ENCODE results near the gene PLCB3. TPM values are rescaled to one million over a fixed set of nuclear protein-coding genes. Genes with fewer than 3 reads are reported as not detected.

The PLCB3 gene
- total and polyA plus RNA-seq, 2 of the 13 experiments (the other 11 are each of a cell fraction or from before 2014, with no cell fraction given): 7.5 to 13.8 TPM

DNA sequence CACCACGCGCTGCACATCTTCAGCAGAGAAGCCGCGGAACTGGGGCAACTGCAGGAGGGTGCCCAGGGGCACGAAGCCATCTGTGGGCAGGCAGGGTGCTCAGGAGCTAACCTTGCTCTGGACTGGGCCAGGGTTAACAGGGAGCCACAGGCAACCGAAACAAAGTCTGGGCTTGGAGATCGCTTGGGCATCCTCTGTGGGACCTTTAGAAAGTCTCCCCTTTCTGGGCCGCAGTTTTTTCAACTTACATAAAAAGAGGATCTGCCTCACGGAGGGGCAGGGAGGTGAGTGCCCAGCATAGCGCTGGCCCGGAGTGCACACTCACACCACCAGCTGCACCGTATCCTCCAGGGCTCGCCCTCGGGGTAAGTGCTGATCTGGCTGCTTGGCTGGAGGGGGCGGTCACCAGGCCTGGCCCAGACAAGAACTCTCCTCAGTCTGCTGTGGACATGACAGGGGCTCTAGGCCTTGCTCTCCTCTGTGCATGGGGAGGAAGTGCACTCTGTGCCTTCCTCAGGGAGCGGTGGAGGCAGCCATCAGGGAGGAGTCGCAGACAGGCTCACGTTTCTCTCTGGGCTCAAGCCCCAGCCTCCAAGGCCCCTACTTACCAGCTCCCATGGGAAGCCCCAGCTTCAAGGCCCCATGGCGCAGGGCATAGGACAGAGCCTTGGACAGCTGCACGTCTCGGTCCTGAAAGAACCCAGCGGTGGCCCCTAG, 26.3 kb upstream of the PLCB3 start (continued):
- TF ChIP-seq, protein P1, sequence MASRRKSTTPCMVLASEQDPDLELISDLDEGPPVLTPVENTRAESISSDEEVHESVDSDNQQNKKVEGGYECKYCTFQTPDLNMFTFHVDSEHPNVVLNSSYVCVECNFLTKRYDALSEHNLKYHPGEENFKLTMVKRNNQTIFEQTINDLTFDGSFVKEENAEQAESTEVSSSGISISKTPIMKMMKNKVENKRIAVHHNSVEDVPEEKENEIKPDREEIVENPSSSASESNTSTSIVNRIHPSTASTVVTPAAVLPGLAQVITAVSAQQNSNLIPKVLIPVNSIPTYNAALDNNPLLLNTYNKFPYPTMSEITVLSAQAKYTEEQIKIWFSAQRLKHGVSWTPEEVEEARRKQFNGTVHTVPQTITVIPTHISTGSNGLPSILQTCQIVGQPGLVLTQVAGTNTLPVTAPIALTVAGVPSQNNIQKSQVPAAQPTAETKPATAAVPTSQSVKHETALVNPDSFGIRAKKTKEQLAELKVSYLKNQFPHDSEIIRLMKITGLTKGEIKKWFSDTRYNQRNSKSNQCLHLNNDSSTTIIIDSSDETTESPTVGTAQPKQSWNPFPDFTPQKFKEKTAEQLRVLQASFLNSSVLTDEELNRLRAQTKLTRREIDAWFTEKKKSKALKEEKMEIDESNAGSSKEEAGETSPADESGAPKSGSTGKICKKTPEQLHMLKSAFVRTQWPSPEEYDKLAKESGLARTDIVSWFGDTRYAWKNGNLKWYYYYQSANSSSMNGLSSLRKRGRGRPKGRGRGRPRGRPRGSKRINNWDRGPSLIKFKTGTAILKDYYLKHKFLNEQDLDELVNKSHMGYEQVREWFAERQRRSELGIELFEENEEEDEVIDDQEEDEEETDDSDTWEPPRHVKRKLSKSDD (CRISPR knock-in tag; IDR thresholded peaks at IDR 0.05; ENCODE audit: low read depth): no peak
- TF ChIP-seq HES4 (CRISPR knock-in tag; IDR thresholded peaks at IDR 0.05; ENCODE audit: borderline replicate concordance) (0 out of 2 replicates have a peak, but pooled peaks have one; percentile 38), ZNF616 (CRISPR knock-in tag; IDR thresholded peaks at IDR 0.05; ENCODE audit: low read depth) (0 out of 2 replicates have a peak, but pooled peaks have one; percentile 39), ZNF343 (CRISPR knock-in tag; IDR thresholded peaks at IDR 0.05) (0 out of 2 replicates have a peak, but pooled peaks have one; percentile 1), ZNF570 (CRISPR knock-in tag; IDR thresholded peaks at IDR 0.05; ENCODE audit: borderline replicate concordance) (no peak), NCOA2 (CRISPR knock-in tag; IDR thresholded peaks at IDR 0.05) (no peak), REPIN1 (CRISPR knock-in tag; IDR thresholded peaks at IDR 0.05; ENCODE audit: borderline replicate concordance, low read depth) (no peak)
- TF ChIP-seq, protein P2, sequence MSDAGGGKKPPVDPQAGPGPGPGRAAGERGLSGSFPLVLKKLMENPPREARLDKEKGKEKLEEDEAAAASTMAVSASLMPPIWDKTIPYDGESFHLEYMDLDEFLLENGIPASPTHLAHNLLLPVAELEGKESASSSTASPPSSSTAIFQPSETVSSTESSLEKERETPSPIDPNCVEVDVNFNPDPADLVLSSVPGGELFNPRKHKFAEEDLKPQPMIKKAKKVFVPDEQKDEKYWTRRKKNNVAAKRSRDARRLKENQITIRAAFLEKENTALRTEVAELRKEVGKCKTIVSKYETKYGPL (CRISPR knock-in tag; IDR thresholded peaks at IDR 0.05): no peak
- TF ChIP-seq, protein P3, sequence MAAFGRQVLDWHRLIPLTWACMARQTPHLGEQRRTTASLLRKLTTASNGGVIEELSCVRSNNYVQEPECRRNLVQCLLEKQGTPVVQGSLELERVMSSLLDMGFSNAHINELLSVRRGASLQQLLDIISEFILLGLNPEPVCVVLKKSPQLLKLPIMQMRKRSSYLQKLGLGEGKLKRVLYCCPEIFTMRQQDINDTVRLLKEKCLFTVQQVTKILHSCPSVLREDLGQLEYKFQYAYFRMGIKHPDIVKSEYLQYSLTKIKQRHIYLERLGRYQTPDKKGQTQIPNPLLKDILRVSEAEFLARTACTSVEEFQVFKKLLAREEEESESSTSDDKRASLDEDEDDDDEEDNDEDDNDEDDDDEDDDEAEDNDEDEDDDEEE (CRISPR knock-in tag; IDR thresholded peaks at IDR 0.05): peak; percentile 41; the same call in 1 of the 2 replicates
